Immature natural killer cell (primary cell): ENCODE measurements around the gene WWOX. TPM values are rescaled to one million over a fixed set of nuclear protein-coding genes. Genes with fewer than 3 reads are reported as not detected.

Experiments used
- DNase-seq, 3 donors: peaks; one replicate each; pipeline ENCODE4 v3.0.0; 2022; ENCODE audit warnings: mixed read lengths in 1 of 3
- H3K27ac Mint-ChIP-seq, 6 donors: one replicate each; pipeline ENCODE4 v1.8.0; 2020; ENCODE audit warnings: mixed read lengths in 6 of 6, mild to moderate bottlenecking in 5 of 6, inconsistent platforms in 4 of 6, moderate library complexity in 3 of 6
- H3K27me3 Mint-ChIP-seq, 3 donors: one replicate each; pipeline ENCODE4 v1.8.0; 2020 to 2021; ENCODE audit warnings: low read depth in 3 of 3, mild to moderate bottlenecking in 3 of 3, mixed read lengths in 3 of 3, moderate library complexity in 3 of 3, inconsistent platforms in 1 of 3
- H3K36me3 Mint-ChIP-seq, 3 donors: one replicate each; pipeline ENCODE4 v1.8.0; 2020; ENCODE audit warnings: mixed read lengths in 3 of 3, inconsistent platforms in 2 of 3, mild to moderate bottlenecking in 2 of 3
- H3K4me1 Mint-ChIP-seq, 2 donors: one replicate each; pipeline ENCODE4 v1.8.0; 2020; ENCODE audit warnings: inconsistent platforms in 2 of 2, mild to moderate bottlenecking in 2 of 2, mixed read lengths in 2 of 2, moderate library complexity in 1 of 2
- H3K4me3 Mint-ChIP-seq, 5 donors: one replicate each; pipeline ENCODE4 v1.8.0; 2020; ENCODE audit warnings: mild to moderate bottlenecking in 5 of 5, mixed read lengths in 5 of 5, inconsistent platforms in 3 of 5, moderate library complexity in 3 of 5
- H3K9me3 Mint-ChIP-seq, 6 donors: one replicate each; pipeline ENCODE4 v1.8.0; 2020; ENCODE audit warnings: mild to moderate bottlenecking in 6 of 6, mixed read lengths in 6 of 6, inconsistent platforms in 4 of 6, moderate library complexity in 3 of 6
- polyA plus RNA-seq, 3 donors: library from polyadenylated mRNA; unstranded; fragments of 300-500 nt; fragmentation: Illumina TruSeq; gene quantifications; one replicate each; pipeline ENCODE4 v1.2.3, GENCODE V29; 2021

Gene WWOX
- polyA plus RNA-seq, 3 donors from 2014 or later: 9.0 to 13.9 (median 12.3) TPM

GRCh38 chr16:78348068-78348467 lies 248.6 kb downstream of the WWOX start:
- no peak for DNase-seq
- H3K27ac Mint-ChIP-seq: no peak overlapping the region

GRCh38 chr16:78348886-78349285 lies 249.4 kb downstream of the WWOX start:
- Mint-ChIP-seq H3K4me1 (no peaks in the 10 kb centered on the region), H3K27ac (no peak overlapping the region), H3K9me3 (peaks cover 0 to 1% (median 0%) of the 10 kb centered on the region in 6 donors), H3K4me3 (no peak overlapping the region), H3K27me3 (no peaks in the 10 kb centered on the region), H3K36me3 (peaks cover 0 to 3% (median 0%) of the 10 kb centered on the region in 3 donors)
- no peak for DNase-seq

More at GRCh38 chr16:78348068-78348467, 248.6 kb downstream of the WWOX start:
- Mint-ChIP-seq H3K36me3 (peaks cover 0 to 6% (median 0%) of the 10 kb centered on the region in 3 donors), H3K9me3 (peaks cover 0 to 1% (median 0%) of the 10 kb centered on the region in 6 donors), H3K27me3 (no peaks in the 10 kb centered on the region), H3K4me3 (no peak overlapping the region), H3K4me1 (no peaks in the 10 kb centered on the region)

- Mint-ChIP-seq H3K27me3 (peaks cover 0 to 3% (median 0%) of the 10 kb centered on the region in 3 donors), H3K9me3 (peaks cover 0 to 1% (median 0%) of the 10 kb centered on the region in 6 donors), H3K36me3 (no peaks in the 10 kb centered on the region), H3K4me3 (no peak overlapping the region), H3K4me1 (no peaks in the 10 kb centered on the region), H3K27ac (no peak overlapping the region)
- DNase-seq: no peak
Observed at GRCh38 chr16:78352184-78352583, 252.7 kb downstream of the WWOX start.

- peaks cover 0 to 3% (median 0%) of the 10 kb centered on the region in 3 donors for H3K27me3 Mint-ChIP-seq
- no peak overlapping the region for H3K4me3 Mint-ChIP-seq
- no peaks in the 10 kb centered on the region for H3K9me3 Mint-ChIP-seq
- no peaks in the 10 kb centered on the region for H3K4me1 Mint-ChIP-seq
- no peak for DNase-seq
- H3K36me3 Mint-ChIP-seq: no peaks in the 10 kb centered on the region
- H3K27ac Mint-ChIP-seq: no peak overlapping the region
Observed at GRCh38 chr16:78353640-78354275, 254.3 kb downstream of the WWOX start.

- Mint-ChIP-seq H3K36me3 (no peaks in the 10 kb centered on the region), H3K27ac (no peak overlapping the region), H3K9me3 (no peaks in the 10 kb centered on the region), H3K4me3 (no peak overlapping the region), H3K4me1 (no peaks in the 10 kb centered on the region), H3K27me3 (peaks cover 0 to 1% (median 0%) of the 10 kb centered on the region in 3 donors)
- no peak for DNase-seq
Observed at GRCh38 chr16:78362524-78363135, 263.2 kb downstream of the WWOX start.

GRCh38 chr16:78363843-78364555 lies 264.5 kb downstream of the WWOX start:
- no peaks in the 10 kb centered on the region for H3K4me1 Mint-ChIP-seq
- H3K9me3 Mint-ChIP-seq: no peaks in the 10 kb centered on the region
- peaks cover 0 to 1% (median 0%) of the 10 kb centered on the region in 3 donors for H3K27me3 Mint-ChIP-seq
- no peaks in the 10 kb centered on the region for H3K36me3 Mint-ChIP-seq
- no peak for DNase-seq
- H3K4me3 Mint-ChIP-seq: no peak overlapping the region
- H3K27ac Mint-ChIP-seq: no peak overlapping the region

GRCh38 chr16:78364556-78364880 lies 265.1 kb downstream of the WWOX start:
- no peak overlapping the region for H3K27ac Mint-ChIP-seq
- no peak overlapping the region for H3K4me3 Mint-ChIP-seq
- H3K4me1 Mint-ChIP-seq: no peaks in the 10 kb centered on the region
- H3K27me3 Mint-ChIP-seq: peaks cover 0 to 1% (median 0%) of the 10 kb centered on the region in 3 donors
- H3K9me3 Mint-ChIP-seq: no peaks in the 10 kb centered on the region
- no peak for DNase-seq
- H3K36me3 Mint-ChIP-seq: no peaks in the 10 kb centered on the region

- H3K36me3 Mint-ChIP-seq: no peaks in the 10 kb centered on the region
- peaks cover 0 to 2% (median 1%) of the 10 kb centered on the region in 3 donors for H3K27me3 Mint-ChIP-seq
- H3K4me3 Mint-ChIP-seq: no peak overlapping the region
- no peaks in the 10 kb centered on the region for H3K4me1 Mint-ChIP-seq
- no peaks in the 10 kb centered on the region for H3K9me3 Mint-ChIP-seq
- H3K27ac Mint-ChIP-seq: no peak overlapping the region
- no peak for DNase-seq
Observed at GRCh38 chr16:78365366-78365765, 265.9 kb downstream of the WWOX start.

GRCh38 chr16:78368121-78369102 lies 269.0 kb downstream of the WWOX start:
- H3K4me1 Mint-ChIP-seq: no peaks in the 10 kb centered on the region
- no peak overlapping the region for H3K27ac Mint-ChIP-seq
- no peak overlapping the region for H3K4me3 Mint-ChIP-seq
- H3K9me3 Mint-ChIP-seq: peaks cover 0 to 5% (median 0%) of the 10 kb centered on the region in 6 donors
- no peak for DNase-seq
- peaks cover 0 to 2% (median 0%) of the 10 kb centered on the region in 3 donors for H3K27me3 Mint-ChIP-seq
- no peaks in the 10 kb centered on the region for H3K36me3 Mint-ChIP-seq

- Mint-ChIP-seq H3K4me1 (peaks cover 0 to 1% of the 10 kb centered on the region in 2 donors), H3K27ac (no peak overlapping the region), H3K27me3 (peaks cover 0 to 4% (median 0%) of the 10 kb centered on the region in 3 donors), H3K9me3 (peaks cover 0 to 5% (median 0%) of the 10 kb centered on the region in 6 donors), H3K36me3 (peaks cover 0 to 4% (median 0%) of the 10 kb centered on the region in 3 donors), H3K4me3 (no peak overlapping the region)
- DNase-seq: no peak
Observed at GRCh38 chr16:78372277-78372676, 272.8 kb downstream of the WWOX start.

GRCh38 chr16:78375055-78375679 lies 275.7 kb downstream of the WWOX start:
- H3K27ac Mint-ChIP-seq: no peak overlapping the region
- H3K36me3 Mint-ChIP-seq: peaks cover 0 to 4% (median 0%) of the 10 kb centered on the region in 3 donors
- H3K9me3 Mint-ChIP-seq: peaks cover 0 to 5% (median 0%) of the 10 kb centered on the region in 6 donors
- peaks cover 0 to 3% (median 0%) of the 10 kb centered on the region in 3 donors for H3K27me3 Mint-ChIP-seq
- DNase-seq: no peak
- H3K4me1 Mint-ChIP-seq: peaks cover 0 to 1% of the 10 kb centered on the region in 2 donors
- no peak overlapping the region for H3K4me3 Mint-ChIP-seq

GRCh38 chr16:78376452-78376851 lies 277.0 kb downstream of the WWOX start:
- DNase-seq: no peak
- Mint-ChIP-seq H3K4me3 (no peak overlapping the region), H3K27me3 (peaks cover 0 to 2% (median 0%) of the 10 kb centered on the region in 3 donors), H3K9me3 (peaks cover 0 to under 1% (median 0%) of the 10 kb centered on the region in 6 donors), H3K27ac (no peak overlapping the region), H3K4me1 (peaks cover 0 to 1% of the 10 kb centered on the region in 2 donors), H3K36me3 (peaks cover 0 to 6% (median 0%) of the 10 kb centered on the region in 3 donors)

- peaks cover 0 to 2% (median 0%) of the 10 kb centered on the region in 3 donors for H3K27me3 Mint-ChIP-seq
Observed at GRCh38 chr16:78377312-78377711, 277.9 kb downstream of the WWOX start.

More at GRCh38 chr16:78377312-78377711, 277.9 kb downstream of the WWOX start:
- Mint-ChIP-seq H3K9me3 (no peaks in the 10 kb centered on the region), H3K36me3 (peaks cover 0 to 9% (median 0%) of the 10 kb centered on the region in 3 donors), H3K27ac (no peak overlapping the region), H3K4me3 (no peak overlapping the region), H3K4me1 (peaks cover 0 to 1% of the 10 kb centered on the region in 2 donors)
- DNase-seq: no peak
